HepG2 (cell line): ENCODE results near the gene ZNF10. TPM values are rescaled to one million over a fixed set of nuclear protein-coding genes. Genes with fewer than 3 reads are reported as not detected.

Experiments
- CBX1 ChIP-seq: IDR thresholded peaks from one replicate; pipeline ENCODE4 v1.6.1; 2016; ENCODE audit warnings: antibody characterized with exemption, low read depth
- EHMT2 ChIP-seq: fragments of 200-600 bp; sonication (generic); IDR thresholded peaks from 2 replicates; pipeline ENCODE4 v1.7.0; 2017; ENCODE audit warnings: antibody characterized with exemption, low read depth, low read length, borderline replicate concordance
- HMGA1 ChIP-seq: sonication (generic); formaldehyde crosslinking; conservative IDR thresholded peaks from 2 replicates; pipeline ENCODE4 v1.4.0; 2020; ENCODE audit warnings: missing genetic modification reagents
- SMYD3 ChIP-seq: sonication (generic); formaldehyde crosslinking; IDR thresholded peaks from 2 replicates; pipeline ENCODE4 v1.8.1; 2023; ENCODE audit warnings: mild to moderate bottlenecking, missing genetic modification reagents
- TMF1 ChIP-seq: sonication (generic); formaldehyde crosslinking; IDR thresholded peaks from 2 replicates; pipeline ENCODE4 v1.8.1; 2022; ENCODE audit warnings: low read depth, missing genetic modification reagents
- ZFP37 ChIP-seq: sonication (generic); formaldehyde crosslinking; IDR thresholded peaks from 2 replicates; pipeline ENCODE4 v1.4.0; 2020; ENCODE audit warnings: missing genetic modification reagents, borderline replicate concordance
- ZNF10 ChIP-seq: sonication (generic); formaldehyde crosslinking; IDR thresholded peaks from 2 replicates; pipeline ENCODE4 v1.4.0; 2020; ENCODE audit warnings: mild to moderate bottlenecking, low read depth, missing genetic modification reagents, borderline replicate concordance
- ZNF180 ChIP-seq: sonication (generic); formaldehyde crosslinking; IDR thresholded peaks from 2 replicates; pipeline ENCODE4 v1.4.0; 2020; ENCODE audit warnings: low read depth, missing genetic modification reagents, borderline replicate concordance
- ZNF329 ChIP-seq: sonication (generic); formaldehyde crosslinking; IDR thresholded peaks from 2 replicates; pipeline ENCODE4 v1.9.0; 2021; ENCODE audit warnings: low read depth, mild to moderate bottlenecking, missing genetic modification reagents
- ZNF468 ChIP-seq: sonication (generic); formaldehyde crosslinking; IDR thresholded peaks from 2 replicates; pipeline ENCODE4 v1.8.0; 2022; ENCODE audit warnings: mild to moderate bottlenecking, moderate library complexity, missing genetic modification reagents
- ZNF629 ChIP-seq: sonication (generic); formaldehyde crosslinking; conservative IDR thresholded peaks from 2 replicates; pipeline ENCODE4 v1.5.0; 2020; ENCODE audit warnings: missing genetic modification reagents
- polyA plus RNA-seq, 8 experiments: library from polyadenylated mRNA; depleted of rRNA in 3 of 8; stranded (reverse) in 7 of 8; unstranded in 1 of 8; fragments of >200 nt; fragmentation: Illumina TruSeq in 4 of 8; extraction: Trizol in 4 of 8; gene quantifications; 2 replicates each; pipeline versions ENCODE4 v1.2.1 to v1.2.3, GENCODE V29; 2011 to 2016; ENCODE audit warnings: low read depth in 4 of 8, missing spikeins in 1 of 8, mixed read lengths in 1 of 8; ENCODE audit not compliant: insufficient read depth in 1 of 8
- total RNA-seq, 5 experiments: library from RNA; depleted of rRNA; stranded (reverse); fragments of >200 nt; fragmentation: Illumina TruSeq; extraction: Trizol; gene quantifications; 2 replicates each; pipeline ENCODE4 v1.2.3, GENCODE V29; 2016; ENCODE audit warnings: low read depth in 1 of 5
- TF ChIP-seq, protein P1 (sequence below): sonication (generic); formaldehyde crosslinking; IDR thresholded peaks from 2 replicates; pipeline ENCODE4 v1.4.0; 2020; ENCODE audit warnings: missing genetic modification reagents
- TF ChIP-seq, protein P2 (sequence below): sonication (generic); formaldehyde crosslinking; IDR thresholded peaks from 2 replicates; pipeline ENCODE4 v1.9.0; 2021; ENCODE audit warnings: missing genetic modification reagents, borderline replicate concordance
- TF ChIP-seq, protein P3 (sequence below): sonication (generic); formaldehyde crosslinking; IDR thresholded peaks from 2 replicates; pipeline ENCODE4 v1.5.0; 2020; ENCODE audit warnings: mild to moderate bottlenecking, missing genetic modification reagents, borderline replicate concordance
- TF ChIP-seq, protein P4 (sequence below): sonication (generic); formaldehyde crosslinking; IDR thresholded peaks from 2 replicates; pipeline ENCODE4 v1.4.0; 2020; ENCODE audit warnings: missing genetic modification reagents, borderline replicate concordance
- TF ChIP-seq, protein P5 (sequence below): sonication (generic); formaldehyde crosslinking; IDR thresholded peaks from 2 replicates; pipeline ENCODE4 v1.5.1; 2020; ENCODE audit warnings: mild to moderate bottlenecking, missing genetic modification reagents, moderate library complexity

The ZNF10 gene
- total and polyA plus RNA-seq, 2 of the 13 experiments (the other 11 are each of a cell fraction or from before 2014, with no cell fraction given), result 2.9 to 6.5 TPM

DNA sequence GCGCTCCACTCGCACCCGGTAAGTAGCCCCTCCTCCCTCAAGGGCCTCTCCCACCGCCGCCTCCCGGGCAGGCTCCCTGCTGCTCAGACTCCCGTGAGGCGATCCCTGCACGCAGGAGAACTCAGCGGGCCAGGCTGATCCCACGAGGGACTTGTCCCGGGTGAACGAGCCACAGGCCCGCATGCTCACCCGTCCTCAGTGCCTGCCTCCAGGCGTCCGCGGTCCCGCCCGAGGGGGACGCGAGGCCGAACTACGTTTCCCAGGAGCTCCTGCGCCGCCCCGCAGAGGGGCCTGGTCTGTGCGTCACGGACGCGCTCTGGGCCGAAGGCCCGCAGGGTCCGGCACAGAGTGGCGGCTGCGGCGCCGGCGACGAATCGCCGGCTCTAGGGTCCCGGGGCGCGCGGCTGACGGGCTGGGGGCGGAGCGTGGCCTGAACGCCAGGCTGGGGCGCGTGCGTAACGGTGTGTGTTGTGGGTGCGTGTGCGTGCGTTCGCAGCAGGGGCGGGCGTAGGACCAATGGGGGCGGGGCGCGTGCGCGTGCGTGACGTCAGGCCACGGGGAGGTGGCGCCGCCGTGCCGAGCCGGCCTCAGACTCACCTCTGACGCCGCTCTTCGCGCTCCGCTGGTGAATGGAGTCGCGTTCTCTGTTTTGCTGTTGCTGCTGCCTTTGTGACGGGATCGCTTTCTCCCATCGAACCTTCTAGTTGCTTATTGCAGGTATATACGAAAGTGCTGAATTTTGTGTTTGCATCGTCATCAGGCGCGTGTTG is at the start of gene ZNF10, which contains the start of gene ZNF891 (continued):
- no peak for TF ChIP-seq ZNF10
- no peak for TF ChIP-seq ZNF468 (CRISPR knock-in tag)
- TF ChIP-seq ZFP37, result peak; percentile 88; the same call in 1 of the 2 replicates
- no peak for TF ChIP-seq HMGA1 (CRISPR knock-in tag)
- TF ChIP-seq, protein P1, sequence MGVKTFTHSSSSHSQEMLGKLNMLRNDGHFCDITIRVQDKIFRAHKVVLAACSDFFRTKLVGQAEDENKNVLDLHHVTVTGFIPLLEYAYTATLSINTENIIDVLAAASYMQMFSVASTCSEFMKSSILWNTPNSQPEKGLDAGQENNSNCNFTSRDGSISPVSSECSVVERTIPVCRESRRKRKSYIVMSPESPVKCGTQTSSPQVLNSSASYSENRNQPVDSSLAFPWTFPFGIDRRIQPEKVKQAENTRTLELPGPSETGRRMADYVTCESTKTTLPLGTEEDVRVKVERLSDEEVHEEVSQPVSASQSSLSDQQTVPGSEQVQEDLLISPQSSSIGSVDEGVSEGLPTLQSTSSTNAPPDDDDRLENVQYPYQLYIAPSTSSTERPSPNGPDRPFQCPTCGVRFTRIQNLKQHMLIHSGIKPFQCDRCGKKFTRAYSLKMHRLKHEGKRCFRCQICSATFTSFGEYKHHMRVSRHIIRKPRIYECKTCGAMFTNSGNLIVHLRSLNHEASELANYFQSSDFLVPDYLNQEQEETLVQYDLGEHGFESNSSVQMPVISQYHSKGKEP (CRISPR knock-in tag), result no peak
- TF ChIP-seq, protein P2, sequence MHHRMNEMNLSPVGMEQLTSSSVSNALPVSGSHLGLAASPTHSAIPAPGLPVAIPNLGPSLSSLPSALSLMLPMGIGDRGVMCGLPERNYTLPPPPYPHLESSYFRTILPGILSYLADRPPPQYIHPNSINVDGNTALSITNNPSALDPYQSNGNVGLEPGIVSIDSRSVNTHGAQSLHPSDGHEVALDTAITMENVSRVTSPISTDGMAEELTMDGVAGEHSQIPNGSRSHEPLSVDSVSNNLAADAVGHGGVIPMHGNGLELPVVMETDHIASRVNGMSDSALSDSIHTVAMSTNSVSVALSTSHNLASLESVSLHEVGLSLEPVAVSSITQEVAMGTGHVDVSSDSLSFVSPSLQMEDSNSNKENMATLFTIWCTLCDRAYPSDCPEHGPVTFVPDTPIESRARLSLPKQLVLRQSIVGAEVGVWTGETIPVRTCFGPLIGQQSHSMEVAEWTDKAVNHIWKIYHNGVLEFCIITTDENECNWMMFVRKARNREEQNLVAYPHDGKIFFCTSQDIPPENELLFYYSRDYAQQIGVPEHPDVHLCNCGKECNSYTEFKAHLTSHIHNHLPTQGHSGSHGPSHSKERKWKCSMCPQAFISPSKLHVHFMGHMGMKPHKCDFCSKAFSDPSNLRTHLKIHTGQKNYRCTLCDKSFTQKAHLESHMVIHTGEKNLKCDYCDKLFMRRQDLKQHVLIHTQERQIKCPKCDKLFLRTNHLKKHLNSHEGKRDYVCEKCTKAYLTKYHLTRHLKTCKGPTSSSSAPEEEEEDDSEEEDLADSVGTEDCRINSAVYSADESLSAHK (CRISPR knock-in tag), result no peak
- TF ChIP-seq ZNF180 (CRISPR knock-in tag), result no peak; the same call in 1 of the 2 replicates
- peak; percentile 40; the same call in 1 of the 2 replicates for TF ChIP-seq SMYD3
- no peak for TF ChIP-seq ZNF329
- TF ChIP-seq EHMT2, result no peak
- TF ChIP-seq, protein P3, sequence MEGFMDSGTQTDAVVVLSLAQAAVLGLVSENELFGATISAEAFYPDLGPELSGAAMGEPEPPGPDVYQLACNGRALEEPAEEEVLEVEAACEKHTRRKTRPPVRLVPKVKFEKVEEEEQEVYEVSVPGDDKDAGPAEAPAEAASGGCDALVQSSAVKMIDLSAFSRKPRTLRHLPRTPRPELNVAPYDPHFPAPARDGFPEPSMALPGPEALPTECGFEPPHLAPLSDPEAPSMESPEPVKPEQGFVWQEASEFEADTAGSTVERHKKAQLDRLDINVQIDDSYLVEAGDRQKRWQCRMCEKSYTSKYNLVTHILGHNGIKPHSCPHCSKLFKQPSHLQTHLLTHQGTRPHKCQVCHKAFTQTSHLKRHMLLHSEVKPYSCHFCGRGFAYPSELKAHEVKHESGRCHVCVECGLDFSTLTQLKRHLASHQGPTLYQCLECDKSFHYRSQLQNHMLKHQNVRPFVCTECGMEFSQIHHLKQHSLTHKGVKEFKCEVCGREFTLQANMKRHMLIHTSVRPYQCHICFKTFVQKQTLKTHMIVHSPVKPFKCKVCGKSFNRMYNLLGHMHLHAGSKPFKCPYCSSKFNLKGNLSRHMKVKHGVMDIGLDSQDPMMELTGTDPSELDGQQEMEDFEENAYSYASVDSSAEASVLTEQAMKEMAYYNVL, result peak; percentile 58; the same call in 1 of the 2 replicates
- TF ChIP-seq, protein P4, sequence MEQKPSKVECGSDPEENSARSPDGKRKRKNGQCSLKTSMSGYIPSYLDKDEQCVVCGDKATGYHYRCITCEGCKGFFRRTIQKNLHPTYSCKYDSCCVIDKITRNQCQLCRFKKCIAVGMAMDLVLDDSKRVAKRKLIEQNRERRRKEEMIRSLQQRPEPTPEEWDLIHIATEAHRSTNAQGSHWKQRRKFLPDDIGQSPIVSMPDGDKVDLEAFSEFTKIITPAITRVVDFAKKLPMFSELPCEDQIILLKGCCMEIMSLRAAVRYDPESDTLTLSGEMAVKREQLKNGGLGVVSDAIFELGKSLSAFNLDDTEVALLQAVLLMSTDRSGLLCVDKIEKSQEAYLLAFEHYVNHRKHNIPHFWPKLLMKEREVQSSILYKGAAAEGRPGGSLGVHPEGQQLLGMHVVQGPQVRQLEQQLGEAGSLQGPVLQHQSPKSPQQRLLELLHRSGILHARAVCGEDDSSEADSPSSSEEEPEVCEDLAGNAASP, result peak; percentile 52; the same call in 1 of the 2 replicates
- TF ChIP-seq CBX1, result peak; percentile 72
- TF ChIP-seq, protein P5, sequence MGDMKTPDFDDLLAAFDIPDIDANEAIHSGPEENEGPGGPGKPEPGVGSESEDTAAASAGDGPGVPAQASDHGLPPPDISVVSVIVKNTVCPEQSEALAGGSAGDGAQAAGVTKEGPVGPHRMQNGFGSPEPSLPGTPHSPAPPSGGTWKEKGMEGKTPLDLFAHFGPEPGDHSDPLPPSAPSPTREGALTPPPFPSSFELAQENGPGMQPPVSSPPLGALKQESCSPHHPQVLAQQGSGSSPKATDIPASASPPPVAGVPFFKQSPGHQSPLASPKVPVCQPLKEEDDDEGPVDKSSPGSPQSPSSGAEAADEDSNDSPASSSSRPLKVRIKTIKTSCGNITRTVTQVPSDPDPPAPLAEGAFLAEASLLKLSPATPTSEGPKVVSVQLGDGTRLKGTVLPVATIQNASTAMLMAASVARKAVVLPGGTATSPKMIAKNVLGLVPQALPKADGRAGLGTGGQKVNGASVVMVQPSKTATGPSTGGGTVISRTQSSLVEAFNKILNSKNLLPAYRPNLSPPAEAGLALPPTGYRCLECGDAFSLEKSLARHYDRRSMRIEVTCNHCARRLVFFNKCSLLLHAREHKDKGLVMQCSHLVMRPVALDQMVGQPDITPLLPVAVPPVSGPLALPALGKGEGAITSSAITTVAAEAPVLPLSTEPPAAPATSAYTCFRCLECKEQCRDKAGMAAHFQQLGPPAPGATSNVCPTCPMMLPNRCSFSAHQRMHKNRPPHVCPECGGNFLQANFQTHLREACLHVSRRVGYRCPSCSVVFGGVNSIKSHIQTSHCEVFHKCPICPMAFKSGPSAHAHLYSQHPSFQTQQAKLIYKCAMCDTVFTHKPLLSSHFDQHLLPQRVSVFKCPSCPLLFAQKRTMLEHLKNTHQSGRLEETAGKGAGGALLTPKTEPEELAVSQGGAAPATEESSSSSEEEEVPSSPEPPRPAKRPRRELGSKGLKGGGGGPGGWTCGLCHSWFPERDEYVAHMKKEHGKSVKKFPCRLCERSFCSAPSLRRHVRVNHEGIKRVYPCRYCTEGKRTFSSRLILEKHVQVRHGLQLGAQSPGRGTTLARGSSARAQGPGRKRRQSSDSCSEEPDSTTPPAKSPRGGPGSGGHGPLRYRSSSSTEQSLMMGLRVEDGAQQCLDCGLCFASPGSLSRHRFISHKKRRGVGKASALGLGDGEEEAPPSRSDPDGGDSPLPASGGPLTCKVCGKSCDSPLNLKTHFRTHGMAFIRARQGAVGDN, result peak; percentile 94
- TF ChIP-seq ZNF629 (CRISPR knock-in tag), result 0 out of 2 replicates have a peak, but pooled peaks have one; percentile 28
- TF ChIP-seq TMF1 (CRISPR knock-in tag), result no peak; the same call in 1 of the 2 replicates
